ENCODE results near the gene DUSP8. TPM values are rescaled to one million over a fixed set of nuclear protein-coding genes. Genes with fewer than 3 reads are reported as not detected.
"Not testable (repeated sequence)": the region's sequence is repeated elsewhere in the genome, so short reads cannot be mapped to it uniquely, and the experiment has no call there.

DUSP8 gene
- total RNA-seq, 1 donor from 2014 or later: 8.4 TPM

DNA sequence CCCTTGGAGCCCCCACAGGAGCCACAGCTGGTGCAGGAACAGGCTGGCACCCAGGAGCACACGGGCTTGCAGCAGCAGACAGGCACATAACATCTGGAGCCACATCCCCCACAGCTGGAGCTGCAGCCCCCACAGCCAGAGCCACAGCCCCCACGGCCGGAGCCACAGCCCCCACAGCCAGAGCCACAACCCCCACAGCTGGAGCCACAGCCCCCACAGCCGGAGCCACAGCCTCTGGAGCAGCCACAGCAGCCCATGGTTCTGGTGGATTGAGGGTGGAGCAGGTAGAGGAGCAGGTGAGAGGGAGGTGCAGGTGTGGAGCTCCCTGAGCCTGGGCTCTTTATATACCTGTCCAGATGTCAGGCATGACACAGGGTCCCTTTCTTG is 25.9 kb upstream of the DUSP8 start, which contains the start of gene KRTAP5-2:
Gene KRTAP5-2, minus strand, starts transcription at position 301 of the 387 bp plus-strand sequence. Its CDS starts 44 bp downstream, at position 257.
- H3K4me3 Mint-ChIP-seq: no peak within 1 kb of the TSS

DNA sequence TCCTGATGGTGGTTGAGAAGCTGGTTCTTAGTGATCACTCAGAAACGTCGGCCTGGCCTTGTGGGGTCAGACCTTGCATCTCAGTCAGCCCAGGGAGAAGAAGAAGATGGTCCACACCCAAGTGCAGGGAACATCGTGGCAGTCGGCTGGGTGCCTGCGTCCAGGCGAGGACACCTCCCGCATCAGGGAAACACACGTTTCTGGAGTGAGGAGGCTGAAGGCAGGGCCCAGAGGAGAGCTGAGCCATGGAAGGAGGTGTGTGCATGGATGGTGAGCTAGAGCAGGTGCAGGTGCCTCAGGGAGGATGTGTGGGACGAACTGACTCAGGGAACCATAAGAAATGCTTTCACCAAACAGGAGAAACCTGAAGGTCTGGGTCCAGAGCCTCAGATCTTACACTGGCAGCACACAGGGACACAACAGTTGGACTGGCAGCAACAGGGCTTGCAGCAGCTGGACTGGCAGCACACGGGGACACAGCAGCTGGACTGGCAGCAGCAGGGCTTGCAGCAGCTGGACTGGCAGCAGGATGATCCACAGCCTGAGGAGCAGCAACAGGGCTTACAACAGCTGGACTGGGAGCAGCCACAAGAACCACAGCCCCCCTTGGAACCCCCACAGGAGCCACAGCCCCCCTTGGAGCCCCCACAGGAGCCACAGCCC is 25.4 kb upstream of the DUSP8 start:
- H3K4me1 Mint-ChIP-seq (ENCODE audit: unreplicated experiment): no peaks in the 10 kb centered on the region
- H3K27me3 Mint-ChIP-seq: peaks cover 81% of the 10 kb centered on the region
- no peak overlapping the region for H3K27ac Mint-ChIP-seq
- no peak for DNase-seq (ENCODE audit: extremely low spot score, unreplicated experiment)
- H3K36me3 Mint-ChIP-seq: no peaks in the 10 kb centered on the region
- H3K4me3 Mint-ChIP-seq: no peak overlapping the region
- H3K9me3 Mint-ChIP-seq: no peaks in the 10 kb centered on the region
- TF ChIP-seq, protein P1, sequence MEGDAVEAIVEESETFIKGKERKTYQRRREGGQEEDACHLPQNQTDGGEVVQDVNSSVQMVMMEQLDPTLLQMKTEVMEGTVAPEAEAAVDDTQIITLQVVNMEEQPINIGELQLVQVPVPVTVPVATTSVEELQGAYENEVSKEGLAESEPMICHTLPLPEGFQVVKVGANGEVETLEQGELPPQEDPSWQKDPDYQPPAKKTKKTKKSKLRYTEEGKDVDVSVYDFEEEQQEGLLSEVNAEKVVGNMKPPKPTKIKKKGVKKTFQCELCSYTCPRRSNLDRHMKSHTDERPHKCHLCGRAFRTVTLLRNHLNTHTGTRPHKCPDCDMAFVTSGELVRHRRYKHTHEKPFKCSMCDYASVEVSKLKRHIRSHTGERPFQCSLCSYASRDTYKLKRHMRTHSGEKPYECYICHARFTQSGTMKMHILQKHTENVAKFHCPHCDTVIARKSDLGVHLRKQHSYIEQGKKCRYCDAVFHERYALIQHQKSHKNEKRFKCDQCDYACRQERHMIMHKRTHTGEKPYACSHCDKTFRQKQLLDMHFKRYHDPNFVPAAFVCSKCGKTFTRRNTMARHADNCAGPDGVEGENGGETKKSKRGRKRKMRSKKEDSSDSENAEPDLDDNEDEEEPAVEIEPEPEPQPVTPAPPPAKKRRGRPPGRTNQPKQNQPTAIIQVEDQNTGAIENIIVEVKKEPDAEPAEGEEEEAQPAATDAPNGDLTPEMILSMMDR (conservative IDR thresholded peaks at IDR 0.05): no peak

More for the DNA sequence above, 25.9 kb upstream of the DUSP8 start, which contains the start of gene KRTAP5-2:
- Mint-ChIP-seq H3K36me3 (no peaks in the 10 kb centered on the region), H3K4me1 (ENCODE audit: unreplicated experiment) (no peaks in the 10 kb centered on the region), H3K9me3 (no peaks in the 10 kb centered on the region), H3K27me3 (peaks cover 79% of the 10 kb centered on the region), H3K27ac (no peak within 1 kb of the TSS)
- DNase-seq (ENCODE audit: extremely low spot score, unreplicated experiment): no peak
- TF ChIP-seq, protein P1 (conservative IDR thresholded peaks at IDR 0.05): no peak

DNA sequence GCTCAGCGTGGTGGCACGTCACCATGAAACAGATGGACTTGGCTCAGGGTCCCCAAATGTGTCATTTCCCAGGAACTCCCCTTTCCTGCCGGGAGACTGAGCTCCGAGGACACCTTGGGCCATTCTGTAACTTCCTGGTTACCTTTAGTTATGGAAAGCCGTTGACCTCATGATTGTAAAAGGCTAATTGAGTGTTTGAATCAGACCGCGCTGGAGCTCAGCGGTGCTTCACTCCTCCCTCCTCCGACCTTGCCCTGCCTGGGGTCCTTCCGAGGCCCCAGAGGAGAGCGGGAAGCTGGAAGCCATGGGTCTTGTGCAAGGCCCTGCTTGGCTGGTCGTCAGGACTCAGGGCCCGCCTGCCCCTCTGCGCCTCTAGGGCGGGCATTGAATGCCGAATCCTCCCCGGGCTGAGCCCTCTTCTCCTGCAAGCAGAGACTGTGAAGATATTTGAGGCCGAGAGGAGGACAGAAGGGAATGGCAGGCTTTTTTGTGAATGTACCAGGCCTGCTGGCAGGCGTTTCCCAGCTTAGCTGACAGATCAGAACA is 24.6 kb upstream of the DUSP8 start:
- not testable (repeated sequence) for H3K4me3 Mint-ChIP-seq; H3K27ac Mint-ChIP-seq; H3K9me3 Mint-ChIP-seq; H3K4me1 Mint-ChIP-seq (ENCODE audit: unreplicated experiment); DNase-seq (ENCODE audit: extremely low spot score, unreplicated experiment); H3K36me3 Mint-ChIP-seq
- peaks cover 76% of the 10 kb centered on the region for H3K27me3 Mint-ChIP-seq

DNA sequence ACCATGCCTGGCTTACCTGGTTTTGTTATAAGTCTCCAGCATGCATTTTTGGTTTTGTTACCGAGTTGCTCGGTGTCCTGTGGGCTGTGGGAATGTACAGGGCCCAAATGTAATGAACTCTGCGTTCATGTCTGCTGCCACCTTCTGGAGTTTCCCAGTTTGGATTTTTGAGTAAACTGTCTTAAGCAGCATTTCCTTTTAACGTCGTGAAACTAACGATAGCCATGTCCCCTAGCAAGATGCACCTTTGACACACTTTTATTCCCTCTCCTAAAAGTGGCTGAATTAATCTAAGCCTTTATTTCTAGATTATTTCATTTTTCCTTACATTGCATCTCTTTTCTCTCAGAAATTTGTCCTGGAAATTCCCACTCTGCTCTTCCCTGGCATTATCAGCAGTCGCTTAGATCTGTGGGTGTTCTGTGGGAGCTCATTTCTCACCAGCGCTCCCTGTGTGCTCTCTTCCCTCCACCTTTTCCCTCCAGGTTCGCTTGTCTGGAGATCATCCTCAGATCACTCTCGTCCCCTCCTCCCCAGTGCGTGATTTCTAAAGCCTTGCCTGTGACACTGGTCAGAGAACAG is 24.0 kb upstream of the DUSP8 start:
- not testable (repeated sequence) for H3K4me3 Mint-ChIP-seq; H3K36me3 Mint-ChIP-seq; DNase-seq (ENCODE audit: extremely low spot score, unreplicated experiment); H3K9me3 Mint-ChIP-seq; H3K4me1 Mint-ChIP-seq (ENCODE audit: unreplicated experiment); H3K27ac Mint-ChIP-seq
- H3K27me3 Mint-ChIP-seq: peaks cover 73% of the 10 kb centered on the region

DNA sequence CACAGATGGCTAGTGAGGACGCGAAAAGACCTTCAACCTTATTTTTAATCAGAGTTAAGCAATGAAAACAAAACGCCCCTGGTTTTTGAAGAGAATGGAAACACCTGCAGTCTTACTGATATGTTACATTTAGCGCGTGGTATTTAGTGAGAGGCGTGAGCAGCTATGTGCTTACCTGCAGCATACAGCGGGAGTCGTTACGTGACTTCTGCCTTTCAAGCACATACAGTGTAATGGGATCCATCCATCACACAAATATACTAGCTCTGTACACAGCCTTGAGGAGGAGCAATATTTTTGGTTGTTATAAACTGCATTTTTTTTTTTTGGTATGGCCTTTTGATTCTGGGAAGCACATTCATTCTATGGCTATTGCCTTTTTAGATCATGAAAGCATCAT is 20.6 kb upstream of the DUSP8 start:
- TF ChIP-seq, protein P1 (conservative IDR thresholded peaks at IDR 0.05): no peak
- Mint-ChIP-seq H3K4me3 (no peak overlapping the region), H3K27me3 (peaks cover 63% of the 10 kb centered on the region), H3K9me3 (no peaks in the 10 kb centered on the region), H3K4me1 (ENCODE audit: unreplicated experiment) (no peaks in the 10 kb centered on the region), H3K36me3 (no peaks in the 10 kb centered on the region), H3K27ac (no peak overlapping the region)
- DNase-seq (ENCODE audit: extremely low spot score, unreplicated experiment): no peak

DNA sequence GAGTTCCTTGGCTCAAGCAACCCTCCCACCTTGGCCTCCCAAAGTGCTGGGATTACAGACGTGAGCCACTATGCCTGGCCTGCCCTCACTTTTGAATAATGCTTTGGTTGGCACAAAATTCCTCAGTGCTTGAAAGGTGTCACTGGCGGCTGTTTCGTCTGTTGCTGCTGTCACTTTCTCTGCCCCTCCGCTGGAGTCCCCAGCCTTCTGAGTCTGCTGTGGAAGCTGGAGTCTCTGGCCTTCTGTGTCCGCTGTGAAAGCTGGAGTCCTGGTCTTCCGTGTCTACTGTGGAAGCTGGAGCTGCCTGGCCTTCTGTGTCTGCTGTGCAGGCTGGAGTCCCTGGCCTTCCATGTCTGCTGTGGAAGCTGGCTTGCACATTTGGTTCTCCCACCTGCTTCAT is 17.9 kb upstream of the DUSP8 start:
- H3K4me3 Mint-ChIP-seq: no peak overlapping the region
- peaks cover 40% of the 10 kb centered on the region for H3K27me3 Mint-ChIP-seq
- H3K36me3 Mint-ChIP-seq: no peaks in the 10 kb centered on the region
- TF ChIP-seq, protein P1 (conservative IDR thresholded peaks at IDR 0.05): no peak
- no peak overlapping the region for H3K27ac Mint-ChIP-seq
- DNase-seq (ENCODE audit: extremely low spot score, unreplicated experiment): no peak
- H3K4me1 Mint-ChIP-seq (ENCODE audit: unreplicated experiment): no peaks in the 10 kb centered on the region
- no peaks in the 10 kb centered on the region for H3K9me3 Mint-ChIP-seq

DNA sequence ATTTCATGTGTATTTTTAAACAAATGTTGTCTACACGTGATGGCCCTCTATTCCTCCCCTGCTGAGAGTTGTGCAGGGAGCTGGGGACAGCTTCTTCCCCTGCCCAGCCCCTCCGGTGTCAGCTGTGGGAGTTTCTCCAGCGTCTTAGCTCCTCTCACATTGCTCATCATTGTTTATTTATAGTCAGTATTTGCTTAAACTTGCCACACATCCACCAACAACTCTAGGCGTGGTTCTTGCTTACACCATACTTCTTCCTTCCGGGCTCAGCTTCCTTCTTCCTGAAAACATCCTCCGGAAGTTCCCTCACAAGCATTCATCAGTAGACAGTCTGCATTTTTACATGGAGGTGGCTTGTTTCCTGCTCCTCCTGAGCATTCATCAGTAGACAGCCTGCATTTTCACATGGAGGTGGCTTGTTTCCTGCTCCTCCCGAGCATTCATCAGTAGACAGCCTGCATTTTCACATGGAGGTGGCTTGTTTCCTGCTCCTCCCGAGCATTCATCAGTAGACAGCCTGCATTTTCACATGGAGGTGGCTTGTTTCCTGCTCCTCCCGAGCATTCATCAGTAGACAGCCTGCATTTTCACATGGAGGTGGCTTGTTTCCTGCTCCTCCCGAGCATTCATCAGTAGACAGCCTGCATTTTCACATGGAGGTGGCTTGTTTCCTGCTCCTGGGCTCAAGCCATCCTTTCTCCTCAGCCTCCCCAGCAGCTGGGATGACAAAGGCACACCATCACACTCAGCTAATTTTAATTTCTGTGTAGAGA is 17.3 kb upstream of the DUSP8 start:
- not testable (repeated sequence) for DNase-seq (ENCODE audit: extremely low spot score, unreplicated experiment); H3K36me3 Mint-ChIP-seq; H3K9me3 Mint-ChIP-seq; H3K4me3 Mint-ChIP-seq; H3K4me1 Mint-ChIP-seq (ENCODE audit: unreplicated experiment)
- peak overlapping the region; percentile 29 for H3K27ac Mint-ChIP-seq
- peaks cover 33% of the 10 kb centered on the region for H3K27me3 Mint-ChIP-seq

Measured in type B pancreatic cell (in vitro differentiated cells).